ENCODE data around the gene KIAA1958. TPM values are rescaled to one million over a fixed set of nuclear protein-coding genes. Genes with fewer than 3 reads are reported as not detected.

Gene KIAA1958
- total and polyA plus RNA-seq, 7 donors = 0.60 to 8.0 (median 4.3) TPM

GRCh38 chr9:112571624-112572355 is 85.2 kb downstream of the KIAA1958 start:
- TF ChIP-seq POLR2A (IDR thresholded peaks at IDR 0.05) (no peak), EP300 (IDR thresholded peaks at IDR 0.05) (no peak), CTCF (IDR thresholded peaks at IDR 0.05) (no peak), POLR2AphosphoS5 (IDR thresholded peaks at IDR 0.05) (no peak)
- intact Hi-C loops (cut with DNase I) = no loop called here
- 93 to 96% methylated on average over 9 of the region's 9 CpGs for WGBS, 2 donors
- no peak for DNase-seq
- Histone ChIP-seq H3K27ac (no peak overlapping the region), H3K4me3 (no peak overlapping the region), H3K9me3 (no peaks in the 10 kb centered on the region), H3K36me3 (peaks cover 0 to 7% (median 0%) of the 10 kb centered on the region in 4 donors), H3K4me1 (no peaks in the 10 kb centered on the region), H3K27me3 (no peaks in the 10 kb centered on the region)

- DNase-seq = no peak
- whole genome bisulfite sequencing, 2 donors = 61 to 63% methylated on average over 3 of the region's 3 CpGs
- H3K27me3 ChIP-seq = no peaks in the 10 kb centered on the region
- intact Hi-C loops (cut with DNase I) = no loop called here
- no peaks in the 10 kb centered on the region for H3K4me1 ChIP-seq
- TF ChIP-seq POLR2AphosphoS5 (IDR thresholded peaks at IDR 0.05) (no peak), CTCF (IDR thresholded peaks at IDR 0.05) (no peak), EP300 (IDR thresholded peaks at IDR 0.05) (no peak), POLR2A (IDR thresholded peaks at IDR 0.05) (no peak)
- H3K36me3 ChIP-seq = peaks cover 0 to 7% (median 0%) of the 10 kb centered on the region in 4 donors
- H3K27ac ChIP-seq = no peak overlapping the region
- no peak overlapping the region for H3K4me3 ChIP-seq
- no peaks in the 10 kb centered on the region for H3K9me3 ChIP-seq
These were observed 85.8 kb downstream of the KIAA1958 start for GRCh38 chr9:112572416-112572815.

GRCh38 chr9:112574008-112574407 is 87.4 kb downstream of the KIAA1958 start:
- Histone ChIP-seq H3K4me3 (no peak overlapping the region), H3K4me1 (no peaks in the 10 kb centered on the region), H3K27me3 (no peaks in the 10 kb centered on the region), H3K36me3 (peaks cover 0 to 7% (median 0%) of the 10 kb centered on the region in 4 donors), H3K9me3 (no peaks in the 10 kb centered on the region), H3K27ac (no peak overlapping the region)
- 94 to 96% methylated on average over 1 of the region's 1 CpG for WGBS, 2 donors
- no peak for DNase-seq
- intact Hi-C loops (cut with DNase I) = no loop called here
- TF ChIP-seq POLR2AphosphoS5 (IDR thresholded peaks at IDR 0.05) = no peak
- no peak for TF ChIP-seq EP300 (IDR thresholded peaks at IDR 0.05)
- TF ChIP-seq CTCF (IDR thresholded peaks at IDR 0.05) = no peak
- no peak for TF ChIP-seq POLR2A (IDR thresholded peaks at IDR 0.05)

GRCh38 chr9:112575107-112575506 is 88.5 kb downstream of the KIAA1958 start:
- no peaks in the 10 kb centered on the region for H3K27me3 ChIP-seq
- TF ChIP-seq EP300 (IDR thresholded peaks at IDR 0.05) (no peak), CTCF (IDR thresholded peaks at IDR 0.05) (no peak), POLR2A (IDR thresholded peaks at IDR 0.05) (no peak), POLR2AphosphoS5 (IDR thresholded peaks at IDR 0.05) (no peak)
- no peaks in the 10 kb centered on the region for H3K9me3 ChIP-seq
- WGBS, 2 donors = 97% methylated on average over 8 of the region's 8 CpGs
- no peak for DNase-seq
- no peak overlapping the region for H3K4me3 ChIP-seq
- H3K4me1 ChIP-seq = no peaks in the 10 kb centered on the region
- H3K36me3 ChIP-seq = peaks cover 0 to 7% (median 0%) of the 10 kb centered on the region in 4 donors
- H3K27ac ChIP-seq = no peak overlapping the region
- intact Hi-C loops (cut with DNase I) = no loop called here

All from sigmoid colon (tissue), 7 donors.